ENCODE measurements around the gene COL9A2. TPM values are rescaled to one million over a fixed set of nuclear protein-coding genes. Genes with fewer than 3 reads are reported as not detected.

Gene COL9A2
- total and polyA plus RNA-seq, 4 donors, result 0.19 to 0.75 (median 0.34) TPM

- Histone ChIP-seq H3K27me3 (ENCODE audit: control insufficient read depth in 4 of 4, insufficient read depth in 4 of 4, low read length in 3 of 4) (no peaks in the 10 kb centered on the region), H3K9me3 (ENCODE audit: control insufficient read depth in 4 of 4, low read length in 3 of 4) (no peaks in the 10 kb centered on the region), H3K4me3 (ENCODE audit: low read depth in 1 of 3, low read length in 3 of 3) (no peak overlapping the region), H3K4me1 (ENCODE audit: control insufficient read depth in 4 of 4, insufficient read depth in 4 of 4, low read length in 3 of 4) (peaks cover 2 to 13% (median 7%) of the 10 kb centered on the region in 4 donors), H3K9ac (ENCODE audit: low read depth in 1 of 2, low read length in 2 of 2) (no peak overlapping the region), H3K36me3 (ENCODE audit: control insufficient read depth in 4 of 4, insufficient read depth in 3 of 4, low read depth in 1 of 4, low read length in 3 of 4) (peaks cover 0 to 2% (median under 1%) of the 10 kb centered on the region in 4 donors), H3K27ac (ENCODE audit: low read depth in 1 of 2, low read length in 2 of 2) (no peak overlapping the region)
- TF ChIP-seq ATF3 (IDR thresholded peaks at IDR 0.05) (no peak), EGR1 (IDR thresholded peaks at IDR 0.05; ENCODE audit: low read depth in 2 of 2) (no peak), NR2F2 (IDR thresholded peaks at IDR 0.05) (no peak), JUND (IDR thresholded peaks at IDR 0.05) (no peak), GABPA (IDR thresholded peaks at IDR 0.05 in 1 of 2, conservative IDR thresholded peaks at IDR 0.05 in 1 of 2) (no peak), YY1 (IDR thresholded peaks at IDR 0.05) (no peak), HNF4G (IDR thresholded peaks at IDR 0.05) (no peak), FOXA1 (IDR thresholded peaks at IDR 0.05) (no peak), MAX (IDR thresholded peaks at IDR 0.05) (no peak), RXRA (IDR thresholded peaks at IDR 0.05) (no peak), RAD21 (IDR thresholded peaks at IDR 0.05) (no peak), TAF1 (conservative IDR thresholded peaks at IDR 0.05) (no peak), HNF4A (conservative IDR thresholded peaks at IDR 0.05) (no peak), SP1 (IDR thresholded peaks at IDR 0.05) (no peak)
- TF ChIP-seq, protein P1, sequence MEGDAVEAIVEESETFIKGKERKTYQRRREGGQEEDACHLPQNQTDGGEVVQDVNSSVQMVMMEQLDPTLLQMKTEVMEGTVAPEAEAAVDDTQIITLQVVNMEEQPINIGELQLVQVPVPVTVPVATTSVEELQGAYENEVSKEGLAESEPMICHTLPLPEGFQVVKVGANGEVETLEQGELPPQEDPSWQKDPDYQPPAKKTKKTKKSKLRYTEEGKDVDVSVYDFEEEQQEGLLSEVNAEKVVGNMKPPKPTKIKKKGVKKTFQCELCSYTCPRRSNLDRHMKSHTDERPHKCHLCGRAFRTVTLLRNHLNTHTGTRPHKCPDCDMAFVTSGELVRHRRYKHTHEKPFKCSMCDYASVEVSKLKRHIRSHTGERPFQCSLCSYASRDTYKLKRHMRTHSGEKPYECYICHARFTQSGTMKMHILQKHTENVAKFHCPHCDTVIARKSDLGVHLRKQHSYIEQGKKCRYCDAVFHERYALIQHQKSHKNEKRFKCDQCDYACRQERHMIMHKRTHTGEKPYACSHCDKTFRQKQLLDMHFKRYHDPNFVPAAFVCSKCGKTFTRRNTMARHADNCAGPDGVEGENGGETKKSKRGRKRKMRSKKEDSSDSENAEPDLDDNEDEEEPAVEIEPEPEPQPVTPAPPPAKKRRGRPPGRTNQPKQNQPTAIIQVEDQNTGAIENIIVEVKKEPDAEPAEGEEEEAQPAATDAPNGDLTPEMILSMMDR (IDR thresholded peaks at IDR 0.05; ENCODE audit: low read depth, low read length, missing input control), result no peak
- TF ChIP-seq, protein P2, sequence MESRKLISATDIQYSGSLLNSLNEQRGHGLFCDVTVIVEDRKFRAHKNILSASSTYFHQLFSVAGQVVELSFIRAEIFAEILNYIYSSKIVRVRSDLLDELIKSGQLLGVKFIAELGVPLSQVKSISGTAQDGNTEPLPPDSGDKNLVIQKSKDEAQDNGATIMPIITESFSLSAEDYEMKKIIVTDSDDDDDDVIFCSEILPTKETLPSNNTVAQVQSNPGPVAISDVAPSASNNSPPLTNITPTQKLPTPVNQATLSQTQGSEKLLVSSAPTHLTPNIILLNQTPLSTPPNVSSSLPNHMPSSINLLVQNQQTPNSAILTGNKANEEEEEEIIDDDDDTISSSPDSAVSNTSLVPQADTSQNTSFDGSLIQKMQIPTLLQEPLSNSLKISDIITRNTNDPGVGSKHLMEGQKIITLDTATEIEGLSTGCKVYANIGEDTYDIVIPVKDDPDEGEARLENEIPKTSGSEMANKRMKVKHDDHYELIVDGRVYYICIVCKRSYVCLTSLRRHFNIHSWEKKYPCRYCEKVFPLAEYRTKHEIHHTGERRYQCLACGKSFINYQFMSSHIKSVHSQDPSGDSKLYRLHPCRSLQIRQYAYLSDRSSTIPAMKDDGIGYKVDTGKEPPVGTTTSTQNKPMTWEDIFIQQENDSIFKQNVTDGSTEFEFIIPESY (IDR thresholded peaks at IDR 0.05), result no peak
- DNase-seq (ENCODE audit: low spot score), result no peak
Observed at GRCh38 chr1:40255231-40255630, 61.9 kb downstream of the COL9A2 start.

DNA sequence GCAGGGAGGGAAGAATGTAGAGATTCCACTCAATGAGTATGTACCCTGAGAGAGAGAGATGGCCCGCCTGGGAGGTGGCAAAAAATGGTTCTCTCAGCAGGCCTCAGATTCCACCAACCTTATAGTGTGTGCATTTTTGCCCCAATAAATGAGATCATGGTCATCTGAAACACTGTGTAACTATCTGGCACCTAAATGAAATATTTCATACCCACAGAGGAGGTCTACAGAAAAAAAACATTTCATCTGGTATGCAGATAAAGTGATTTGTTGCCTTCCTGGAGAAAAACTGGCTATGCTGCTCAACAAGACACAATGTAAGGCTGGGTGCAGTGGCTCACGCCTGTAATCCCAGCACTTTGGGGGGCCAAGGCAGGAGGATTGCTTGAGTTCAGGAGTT lies 64.5 kb downstream of the COL9A2 start:
- no peak for DNase-seq (ENCODE audit: low spot score)
- no peak overlapping the region for H3K9ac ChIP-seq (ENCODE audit: low read depth in 1 of 2, low read length in 2 of 2)
- H3K4me3 ChIP-seq (ENCODE audit: low read depth in 1 of 3, low read length in 3 of 3), result no peak overlapping the region
- TF ChIP-seq, protein P2 (IDR thresholded peaks at IDR 0.05), result no peak
- TF ChIP-seq, protein P3, sequence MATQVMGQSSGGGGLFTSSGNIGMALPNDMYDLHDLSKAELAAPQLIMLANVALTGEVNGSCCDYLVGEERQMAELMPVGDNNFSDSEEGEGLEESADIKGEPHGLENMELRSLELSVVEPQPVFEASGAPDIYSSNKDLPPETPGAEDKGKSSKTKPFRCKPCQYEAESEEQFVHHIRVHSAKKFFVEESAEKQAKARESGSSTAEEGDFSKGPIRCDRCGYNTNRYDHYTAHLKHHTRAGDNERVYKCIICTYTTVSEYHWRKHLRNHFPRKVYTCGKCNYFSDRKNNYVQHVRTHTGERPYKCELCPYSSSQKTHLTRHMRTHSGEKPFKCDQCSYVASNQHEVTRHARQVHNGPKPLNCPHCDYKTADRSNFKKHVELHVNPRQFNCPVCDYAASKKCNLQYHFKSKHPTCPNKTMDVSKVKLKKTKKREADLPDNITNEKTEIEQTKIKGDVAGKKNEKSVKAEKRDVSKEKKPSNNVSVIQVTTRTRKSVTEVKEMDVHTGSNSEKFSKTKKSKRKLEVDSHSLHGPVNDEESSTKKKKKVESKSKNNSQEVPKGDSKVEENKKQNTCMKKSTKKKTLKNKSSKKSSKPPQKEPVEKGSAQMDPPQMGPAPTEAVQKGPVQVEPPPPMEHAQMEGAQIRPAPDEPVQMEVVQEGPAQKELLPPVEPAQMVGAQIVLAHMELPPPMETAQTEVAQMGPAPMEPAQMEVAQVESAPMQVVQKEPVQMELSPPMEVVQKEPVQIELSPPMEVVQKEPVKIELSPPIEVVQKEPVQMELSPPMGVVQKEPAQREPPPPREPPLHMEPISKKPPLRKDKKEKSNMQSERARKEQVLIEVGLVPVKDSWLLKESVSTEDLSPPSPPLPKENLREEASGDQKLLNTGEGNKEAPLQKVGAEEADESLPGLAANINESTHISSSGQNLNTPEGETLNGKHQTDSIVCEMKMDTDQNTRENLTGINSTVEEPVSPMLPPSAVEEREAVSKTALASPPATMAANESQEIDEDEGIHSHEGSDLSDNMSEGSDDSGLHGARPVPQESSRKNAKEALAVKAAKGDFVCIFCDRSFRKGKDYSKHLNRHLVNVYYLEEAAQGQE (IDR thresholded peaks at IDR 0.05), result no peak
- TF ChIP-seq MAX (IDR thresholded peaks at IDR 0.05), result no peak
- no peak for TF ChIP-seq SP1 (IDR thresholded peaks at IDR 0.05)
- no peak for TF ChIP-seq TAF1 (conservative IDR thresholded peaks at IDR 0.05)
- no peak for TF ChIP-seq FOXA1 (IDR thresholded peaks at IDR 0.05)
- TF ChIP-seq YY1 (IDR thresholded peaks at IDR 0.05), result no peak
- no peak for TF ChIP-seq FOXA2 (IDR thresholded peaks at IDR 0.05)
- no peak for TF ChIP-seq RAD21 (IDR thresholded peaks at IDR 0.05)
- TF ChIP-seq, protein P1 (IDR thresholded peaks at IDR 0.05; ENCODE audit: low read depth, low read length, missing input control), result no peak
- TF ChIP-seq NR2F2 (IDR thresholded peaks at IDR 0.05), result no peak
- no peak for TF ChIP-seq ATF3 (IDR thresholded peaks at IDR 0.05)
- TF ChIP-seq JUND (IDR thresholded peaks at IDR 0.05), result no peak
- TF ChIP-seq HNF4G (IDR thresholded peaks at IDR 0.05), result no peak
- TF ChIP-seq EGR1 (IDR thresholded peaks at IDR 0.05; ENCODE audit: low read depth in 2 of 2), result no peak
- TF ChIP-seq GABPA (IDR thresholded peaks at IDR 0.05 in 1 of 2, conservative IDR thresholded peaks at IDR 0.05 in 1 of 2), result no peak
- no peak for TF ChIP-seq HNF4A (conservative IDR thresholded peaks at IDR 0.05)
- no peaks in the 10 kb centered on the region for H3K27me3 ChIP-seq (ENCODE audit: control insufficient read depth in 4 of 4, insufficient read depth in 4 of 4, low read length in 3 of 4)
- H3K9me3 ChIP-seq (ENCODE audit: control insufficient read depth in 4 of 4, low read length in 3 of 4), result no peaks in the 10 kb centered on the region
- no peaks in the 10 kb centered on the region for H3K36me3 ChIP-seq (ENCODE audit: control insufficient read depth in 4 of 4, insufficient read depth in 3 of 4, low read depth in 1 of 4, low read length in 3 of 4)
- H3K27ac ChIP-seq (ENCODE audit: low read depth in 1 of 2, low read length in 2 of 2), result no peak overlapping the region
- 94% methylated on average over 2 of the region's 2 CpGs for WGBS
- peaks cover 2 to 7% (median 6%) of the 10 kb centered on the region in 4 donors for H3K4me1 ChIP-seq (ENCODE audit: control insufficient read depth in 4 of 4, insufficient read depth in 4 of 4, low read length in 3 of 4)

Data from liver (tissue), 9 donors.